GM12865 (cell line): ENCODE results near the gene TASOR.

Experiments used
- DNase-seq: peaks from one replicate; pipeline ENCODE4 v3.0.0; 2010; ENCODE audit warnings: low read depth
- H3K4me3 ChIP-seq: 2 replicates; pipeline ENCODE4 v1.5.1; 2011; ENCODE audit warnings: mild to moderate bottlenecking, low read depth, low read length, control low read depth
- TF ChIP-seq, protein P1 (sequence below): IDR thresholded peaks from 2 replicates; pipeline ENCODE4 v1.5.1; 2011; ENCODE audit warnings: low read length, control low read depth, low read depth, inconsistent platforms; ENCODE audit not compliant: insufficient read depth; ENCODE audit errors: missing control alignments

TASOR gene

DNA sequence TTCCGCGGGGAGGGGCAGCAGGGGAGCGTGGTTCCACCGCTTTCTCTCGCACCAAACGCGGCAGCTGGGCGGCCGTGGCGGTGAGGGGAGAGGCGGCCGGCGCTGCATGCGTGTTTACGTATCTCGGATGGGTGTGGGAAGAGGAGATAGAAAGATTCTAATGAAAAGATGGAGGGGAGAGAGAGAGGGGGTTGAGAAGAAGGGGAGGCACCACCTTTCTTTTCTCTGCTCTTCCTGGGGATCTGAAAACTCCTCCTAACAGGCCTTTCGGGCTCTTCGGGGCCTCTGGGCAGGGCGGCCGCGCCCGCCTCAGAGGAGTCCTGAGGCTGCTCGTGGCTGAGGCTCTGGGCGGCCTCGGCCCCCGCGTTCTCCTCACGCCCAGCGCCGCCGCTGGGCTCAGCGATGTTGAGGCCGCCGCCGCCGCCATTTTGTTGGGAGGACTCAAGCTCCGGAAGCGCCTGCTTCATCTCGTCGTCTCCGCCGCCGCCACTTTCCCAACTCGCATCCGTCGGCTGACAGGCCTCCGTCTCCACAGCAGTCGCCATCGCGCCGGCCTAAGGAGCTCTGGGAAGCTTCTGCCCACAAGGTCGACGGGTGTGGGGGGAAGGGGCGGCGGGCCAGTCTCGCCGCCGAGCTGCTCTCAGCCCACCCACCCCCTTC, 473 bp downstream of the TASOR start:
- TF ChIP-seq, protein P1, sequence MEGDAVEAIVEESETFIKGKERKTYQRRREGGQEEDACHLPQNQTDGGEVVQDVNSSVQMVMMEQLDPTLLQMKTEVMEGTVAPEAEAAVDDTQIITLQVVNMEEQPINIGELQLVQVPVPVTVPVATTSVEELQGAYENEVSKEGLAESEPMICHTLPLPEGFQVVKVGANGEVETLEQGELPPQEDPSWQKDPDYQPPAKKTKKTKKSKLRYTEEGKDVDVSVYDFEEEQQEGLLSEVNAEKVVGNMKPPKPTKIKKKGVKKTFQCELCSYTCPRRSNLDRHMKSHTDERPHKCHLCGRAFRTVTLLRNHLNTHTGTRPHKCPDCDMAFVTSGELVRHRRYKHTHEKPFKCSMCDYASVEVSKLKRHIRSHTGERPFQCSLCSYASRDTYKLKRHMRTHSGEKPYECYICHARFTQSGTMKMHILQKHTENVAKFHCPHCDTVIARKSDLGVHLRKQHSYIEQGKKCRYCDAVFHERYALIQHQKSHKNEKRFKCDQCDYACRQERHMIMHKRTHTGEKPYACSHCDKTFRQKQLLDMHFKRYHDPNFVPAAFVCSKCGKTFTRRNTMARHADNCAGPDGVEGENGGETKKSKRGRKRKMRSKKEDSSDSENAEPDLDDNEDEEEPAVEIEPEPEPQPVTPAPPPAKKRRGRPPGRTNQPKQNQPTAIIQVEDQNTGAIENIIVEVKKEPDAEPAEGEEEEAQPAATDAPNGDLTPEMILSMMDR, result no peak
- peak; percentile 91 for DNase-seq
- peak overlapping the region; percentile 82 for H3K4me3 ChIP-seq

DNA sequence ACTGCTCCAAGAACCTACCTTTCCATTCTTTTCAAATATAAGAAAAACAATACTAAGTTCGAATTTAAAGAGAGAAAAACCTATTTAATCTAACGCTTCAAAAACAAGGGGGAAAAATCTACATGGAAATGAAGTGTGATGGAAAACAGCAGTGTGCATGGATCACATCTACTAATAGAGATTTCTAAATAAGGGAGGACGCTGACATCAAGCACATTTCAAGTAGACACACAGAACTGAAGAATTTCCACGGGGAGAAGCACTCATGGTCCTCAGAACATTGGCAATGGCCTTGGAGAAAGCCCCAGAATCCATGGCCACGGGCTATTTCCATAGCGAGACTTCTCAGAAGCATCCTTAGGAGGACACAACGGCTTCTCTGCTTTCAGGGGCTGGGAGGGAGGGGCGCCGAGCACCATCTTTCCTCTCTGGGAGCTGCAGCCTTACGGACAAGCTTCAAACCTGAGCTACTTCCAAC, 1.0 kb downstream of the TASOR start:
- TF ChIP-seq, protein P1, result no peak
- DNase-seq, result no peak
- H3K4me3 ChIP-seq, result peak overlapping the region; percentile 82

DNA sequence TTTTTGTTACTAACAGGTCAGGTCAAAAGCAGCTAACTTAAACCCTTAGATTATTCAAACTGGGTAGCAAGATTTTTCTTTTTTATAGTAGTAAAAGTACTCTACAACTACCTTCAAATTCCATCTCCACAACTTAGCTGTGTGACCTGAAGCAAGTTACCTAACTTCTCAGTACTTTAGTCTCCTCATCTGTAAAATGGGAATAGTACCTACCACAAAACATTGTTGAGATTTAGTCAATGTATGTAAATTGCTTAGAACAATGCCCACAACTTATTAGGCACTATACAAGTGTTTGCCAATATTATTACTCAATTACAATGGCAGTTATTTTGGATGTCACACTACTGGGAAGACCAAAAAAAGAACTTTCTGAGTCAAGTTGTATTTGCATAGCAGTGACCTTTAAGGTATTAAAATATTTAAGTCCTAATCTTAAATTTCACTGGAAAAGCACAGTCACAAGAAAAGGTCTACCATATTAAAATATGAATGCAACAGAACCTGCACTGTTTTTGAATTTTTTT, 2.9 kb downstream of the TASOR start:
- TF ChIP-seq, protein P1, result no peak
- H3K4me3 ChIP-seq, result peak overlapping the region; percentile 82; the same call in 1 of the 2 replicates

DNA sequence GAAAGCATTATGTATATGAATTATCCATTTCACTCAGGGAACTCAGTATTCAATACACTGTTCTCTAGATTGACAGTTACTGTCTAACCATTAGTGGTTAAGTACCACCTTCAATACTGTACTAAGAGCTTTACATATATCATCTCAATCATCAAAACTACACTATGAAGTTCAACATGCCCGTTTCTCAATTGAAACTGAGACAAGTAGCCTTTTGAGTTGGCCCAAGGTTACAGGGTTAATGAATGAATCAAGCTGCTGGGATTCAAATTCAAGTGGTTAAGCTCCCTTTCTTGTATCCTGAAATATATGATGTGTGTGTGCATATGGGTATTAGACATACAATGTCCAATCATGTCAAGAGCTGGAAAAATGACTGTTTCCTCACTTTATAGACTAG, 5.8 kb downstream of the TASOR start:
- H3K4me3 ChIP-seq, result no peak overlapping the region
- peak; percentile 24 for DNase-seq
- TF ChIP-seq, protein P1, result no peak

More for the DNA sequence above, 2.9 kb downstream of the TASOR start:
- DNase-seq, result no peak

DNA sequence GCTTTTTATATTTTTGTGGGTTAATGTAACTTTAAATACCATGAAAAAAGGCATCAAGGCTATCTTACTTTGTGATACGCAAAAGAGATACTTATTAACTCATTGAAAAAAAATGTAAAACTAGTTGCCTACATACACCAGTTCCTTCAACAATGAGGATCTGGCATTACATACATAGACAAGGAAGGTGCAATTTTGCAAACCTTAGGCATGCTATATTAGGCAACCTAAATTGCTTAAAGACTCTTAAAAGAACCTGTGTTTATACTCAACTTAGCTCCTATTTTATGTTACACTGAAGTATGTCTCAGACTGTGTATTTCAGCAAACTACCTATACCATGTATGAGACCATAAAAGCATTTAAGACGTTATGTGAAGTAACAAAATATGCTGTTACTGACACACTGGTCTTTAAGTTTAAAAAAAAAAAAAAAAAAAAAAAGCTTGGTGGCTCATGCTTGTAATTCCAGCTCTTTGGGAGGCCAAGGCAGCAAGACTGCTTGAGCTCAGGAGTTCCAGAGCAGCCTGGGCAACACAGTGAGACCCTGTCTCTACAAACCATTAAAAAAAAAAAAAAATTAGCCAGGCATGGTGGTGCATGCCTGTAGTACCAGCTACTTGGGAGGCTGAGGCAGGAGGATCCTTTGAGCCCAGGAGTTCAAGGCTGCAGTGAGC, 9.1 kb downstream of the TASOR start:
- no peak for DNase-seq
- no peak overlapping the region for H3K4me3 ChIP-seq
- TF ChIP-seq, protein P1, result no peak

DNA sequence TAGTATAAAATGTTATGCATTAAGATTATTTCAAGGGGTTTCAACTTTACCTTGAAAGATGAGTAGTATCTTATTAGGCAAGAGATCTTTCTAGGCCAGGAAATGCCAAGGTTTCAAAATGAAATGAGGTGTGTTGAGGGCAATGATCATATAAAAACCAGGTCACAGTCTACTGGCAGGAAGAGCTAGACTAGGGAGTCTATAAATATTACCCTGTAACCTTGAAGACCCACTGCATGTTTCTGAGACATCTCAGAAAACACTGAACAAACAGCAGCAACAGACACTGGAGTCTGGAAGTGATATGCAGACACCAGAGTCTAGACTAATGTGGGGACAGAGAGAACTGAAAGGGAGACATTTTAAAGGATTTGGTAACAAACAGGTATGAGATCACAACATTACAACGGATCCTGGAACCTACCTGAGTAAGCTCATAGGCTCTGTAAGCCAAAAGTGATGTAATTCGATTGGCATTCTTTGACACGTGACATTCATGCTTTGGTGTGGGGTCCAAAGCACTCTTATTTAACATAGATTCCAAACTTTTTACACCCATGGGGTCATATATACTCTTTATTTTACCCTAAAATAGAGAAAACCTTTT, 15.0 kb downstream of the TASOR start:
- no peak overlapping the region for H3K4me3 ChIP-seq
- no peak for DNase-seq
- TF ChIP-seq, protein P1, result no peak
